NCI-H345 treated with DMSO at 0.1 percent for 48 hours (cell line): ENCODE data around the gene ATP13A3.
"Not testable (repeated sequence)": the region's sequence is repeated elsewhere in the genome, so short reads cannot be mapped to it uniquely, and the experiment has no call there.

Experiments used
- DNase-seq: peaks from one replicate; lab custom pipeline; 2025; ENCODE audit not compliant: unreplicated experiment; lab: John Stamatoyannopoulos, UW

The ATP13A3 gene

DNA sequence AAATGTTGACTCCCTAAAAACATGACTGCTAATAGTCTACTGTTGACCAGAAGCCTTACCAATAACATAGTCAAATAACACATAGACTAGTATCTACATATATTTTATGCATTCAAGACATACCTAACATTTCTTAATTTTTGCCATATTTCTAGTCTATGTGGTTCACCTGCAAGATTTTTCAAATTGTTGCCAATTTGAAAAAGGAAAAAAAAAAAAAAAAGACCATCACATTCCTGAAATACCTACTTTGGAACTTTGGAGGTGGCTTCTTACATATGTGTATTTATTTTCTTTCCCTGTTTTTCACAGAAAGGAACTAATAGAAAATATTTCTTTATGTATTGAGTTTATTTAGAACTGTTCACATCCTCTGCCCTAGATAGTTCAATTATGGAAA, 13.4 kb upstream of the ATP13A3 start:
- no peak for DNase-seq

DNA sequence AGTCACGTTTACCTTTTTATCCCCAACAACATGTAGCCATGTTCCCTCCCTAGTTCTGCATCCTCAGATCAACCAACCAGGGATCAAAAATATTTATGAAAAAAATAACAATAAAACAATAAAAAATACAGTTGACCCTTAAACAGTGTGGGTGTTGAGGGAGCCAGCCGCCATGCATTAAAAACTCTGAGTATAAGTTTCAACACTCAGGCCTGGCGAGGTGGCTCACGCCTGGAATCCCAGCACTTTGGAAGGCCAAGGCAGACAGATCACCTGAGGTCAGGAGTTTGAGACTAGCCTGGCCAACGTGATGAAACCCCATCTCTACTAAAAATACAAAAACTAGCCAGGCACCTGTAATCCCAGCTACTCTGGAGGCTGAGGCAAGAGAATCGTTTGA, 12.7 kb upstream of the ATP13A3 start:
- not testable (repeated sequence) for DNase-seq

GRCh38 chr3:194497799-194498575, 11.2 kb upstream of the ATP13A3 start:
- no peak for DNase-seq

DNA sequence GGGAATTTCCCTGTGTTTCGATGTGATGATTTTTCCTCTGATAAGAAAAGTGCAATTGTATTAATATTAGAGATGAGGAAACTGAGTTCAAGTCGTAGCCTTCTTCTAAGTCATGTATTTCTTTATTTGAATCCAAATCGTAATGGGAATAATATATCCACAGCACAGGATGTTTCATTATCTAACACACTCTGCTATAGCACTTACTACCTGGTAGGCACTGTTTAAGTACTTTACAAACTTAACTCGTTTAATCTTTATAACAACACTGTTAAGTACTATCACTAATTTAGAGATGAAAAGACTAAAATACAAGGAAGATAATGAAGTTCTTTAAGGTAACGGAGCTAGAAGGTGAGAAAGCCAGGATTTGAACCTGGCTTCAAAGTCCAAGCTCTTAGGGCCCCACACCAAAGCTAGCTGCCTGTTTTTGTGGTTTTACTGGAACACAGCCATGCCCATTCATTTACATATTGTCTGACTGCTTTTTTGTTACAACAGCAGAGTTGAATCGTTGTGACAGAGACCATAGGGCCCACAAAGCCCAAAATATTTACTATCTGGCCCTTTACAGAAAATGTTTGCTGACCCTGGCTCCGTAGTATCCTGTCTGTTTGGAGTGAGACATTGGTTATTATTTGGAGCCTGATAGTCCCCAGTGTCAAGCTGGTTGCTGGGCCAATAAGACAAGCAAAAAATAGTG, 9.6 kb upstream of the ATP13A3 start:
- no peak for DNase-seq

DNA sequence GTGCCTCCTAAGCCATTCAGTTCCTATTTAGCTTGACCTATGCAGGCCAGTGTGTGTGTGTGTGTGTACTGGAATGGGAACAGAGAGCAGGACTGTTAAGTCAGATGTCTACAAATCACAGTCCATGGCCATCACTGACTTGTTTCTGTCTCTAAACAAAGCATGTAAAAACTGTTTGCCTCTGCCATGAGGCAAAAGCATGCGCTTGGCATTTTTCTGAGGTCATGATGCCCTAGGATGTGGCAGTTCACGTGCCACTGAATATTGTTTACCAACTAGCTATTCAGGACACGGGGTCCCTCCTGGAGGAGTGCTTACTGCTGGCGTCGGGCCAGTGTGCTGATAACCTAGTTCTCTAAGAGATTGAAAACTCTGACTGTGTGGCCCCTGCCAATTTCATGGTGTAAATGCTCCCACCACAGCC, 8.2 kb upstream of the ATP13A3 start:
- no peak for DNase-seq

DNA sequence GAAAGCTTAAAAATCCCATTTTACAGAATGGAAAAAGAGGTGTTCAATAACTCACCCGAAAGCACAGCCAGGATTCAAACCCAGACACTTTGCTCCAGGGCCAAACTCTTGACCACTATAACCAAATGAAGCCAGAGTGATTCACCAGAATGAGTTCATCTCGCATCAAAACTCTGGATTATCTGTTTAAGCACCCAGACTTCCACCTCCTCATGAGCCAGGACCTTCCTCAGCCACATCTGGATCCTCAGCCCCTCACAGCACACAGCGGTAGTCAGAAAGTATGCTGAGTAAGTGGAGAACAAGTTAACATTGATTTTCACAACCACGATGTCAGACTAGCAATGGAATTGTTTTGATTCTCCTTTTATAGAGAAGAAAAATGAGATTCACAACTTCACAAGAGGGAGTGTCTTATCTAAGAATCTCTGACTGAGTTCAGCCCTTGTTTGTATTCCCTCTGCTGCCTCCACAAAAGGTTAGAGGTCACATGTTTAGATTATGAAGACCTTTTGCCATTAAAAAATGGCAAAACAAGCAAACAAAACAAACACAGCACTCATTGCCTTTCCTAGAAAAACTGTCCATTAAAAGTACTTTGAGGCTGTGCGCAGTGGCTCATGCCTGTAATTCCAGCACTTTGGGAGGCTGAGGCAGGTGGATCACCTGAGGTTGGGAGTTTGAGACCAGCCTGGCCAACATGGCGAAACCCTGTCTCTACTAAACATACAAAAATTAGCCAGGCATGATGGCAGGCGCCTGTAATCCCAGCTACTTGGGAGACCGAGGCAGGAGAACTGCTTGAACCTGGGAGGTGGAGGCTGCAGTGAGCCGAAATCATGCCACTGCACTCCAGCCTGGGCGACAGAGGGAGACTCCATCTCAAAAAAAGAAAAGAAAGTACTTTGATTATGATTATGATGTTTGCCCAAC, 7.5 kb upstream of the ATP13A3 start:
- DNase-seq = not testable (repeated sequence)

DNA sequence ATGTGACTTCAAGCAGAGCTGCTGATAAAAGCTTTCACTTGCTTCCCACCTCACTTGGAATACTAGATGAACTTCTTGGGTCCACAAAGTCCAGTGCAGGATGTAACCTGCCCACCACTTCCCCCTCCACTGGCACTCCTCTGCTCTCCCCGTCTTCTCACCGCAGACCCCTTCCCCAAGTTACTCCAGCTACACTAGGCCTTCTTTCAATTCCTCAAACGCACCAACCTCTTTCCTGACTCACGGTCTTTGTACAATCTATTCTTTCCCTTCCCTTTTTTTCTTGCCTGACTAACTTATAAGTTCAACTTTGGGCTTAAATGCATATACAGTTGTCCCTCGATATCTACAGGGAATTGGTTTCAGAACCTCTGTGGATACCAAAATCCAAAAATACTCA, 5.2 kb upstream of the ATP13A3 start:
- no peak for DNase-seq

GRCh38 chr3:194489736-194490612, 3.2 kb upstream of the ATP13A3 start:
- DNase-seq = no peak

GRCh38 chr3:194488055-194488742, 1.4 kb upstream of the ATP13A3 start:
- no peak for DNase-seq

DNA sequence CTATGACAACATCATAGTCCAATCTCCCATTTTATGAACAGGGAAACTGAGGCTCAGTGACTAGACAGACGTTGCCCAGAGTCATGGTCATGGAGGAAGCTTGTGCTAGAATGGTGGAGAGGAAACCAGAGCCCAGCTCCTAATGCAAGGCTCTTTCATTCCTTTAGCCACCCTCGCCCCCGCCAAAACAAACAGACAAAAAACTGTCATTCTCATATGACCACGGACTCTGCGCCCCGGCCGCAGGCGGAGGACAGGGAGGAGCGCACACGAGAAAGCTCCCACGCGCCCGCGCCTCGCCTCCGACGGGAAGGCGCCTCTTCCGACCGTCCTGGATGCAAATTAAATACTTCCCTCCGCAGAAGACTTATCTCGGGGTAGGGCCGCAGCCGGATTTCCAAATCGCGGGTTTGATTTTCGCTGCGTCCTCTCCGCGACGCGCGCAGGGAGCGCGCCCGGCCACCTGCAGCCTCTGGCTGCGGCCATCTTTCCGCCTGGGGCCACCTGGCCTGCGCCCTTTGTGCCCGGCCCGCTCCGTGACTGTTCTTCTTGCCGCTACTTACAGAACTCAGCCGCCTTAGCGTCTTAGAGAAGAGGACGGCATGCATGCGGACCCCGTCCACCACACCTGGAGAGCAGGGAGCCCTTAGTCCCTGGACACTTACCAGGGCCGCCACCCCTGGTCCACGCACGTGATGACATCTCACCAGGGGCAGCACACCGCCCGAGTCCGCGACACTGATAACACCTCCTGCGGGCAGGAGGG, 670 bp upstream of the ATP13A3 start:
- DNase-seq = no peak

DNA sequence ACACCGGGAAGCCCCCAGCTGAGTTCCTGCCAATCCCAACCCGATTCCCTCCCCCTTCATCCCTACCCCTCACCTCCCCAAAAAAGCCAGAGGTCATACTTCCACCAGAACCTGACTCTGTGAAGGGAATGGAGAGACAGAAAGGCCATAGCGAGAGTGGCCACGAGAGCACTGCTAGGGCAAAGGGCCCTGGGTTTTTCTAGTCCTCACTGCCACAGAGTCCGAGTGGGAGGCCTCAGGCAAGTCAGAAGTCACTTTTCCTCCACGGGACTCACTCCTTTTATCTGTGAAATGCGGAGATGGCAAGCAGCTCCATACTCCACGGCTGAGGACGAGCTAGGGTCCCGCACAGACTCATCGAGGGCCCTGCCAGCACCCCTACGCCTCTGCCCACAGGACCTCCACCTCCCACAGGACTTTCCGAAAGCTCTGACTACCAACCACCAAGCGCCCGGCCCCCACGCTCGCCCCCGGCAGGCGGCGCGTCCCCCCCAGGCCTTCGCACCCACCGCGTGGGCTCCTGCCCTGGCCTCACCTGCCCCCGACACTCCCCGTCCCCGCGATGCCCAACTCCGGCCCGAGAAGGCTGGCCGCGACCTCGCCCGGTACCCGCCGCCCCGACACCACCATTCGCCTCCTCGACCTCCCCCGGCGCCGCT, 792 bp downstream of the ATP13A3 start:
- DNase-seq = no peak

DNA sequence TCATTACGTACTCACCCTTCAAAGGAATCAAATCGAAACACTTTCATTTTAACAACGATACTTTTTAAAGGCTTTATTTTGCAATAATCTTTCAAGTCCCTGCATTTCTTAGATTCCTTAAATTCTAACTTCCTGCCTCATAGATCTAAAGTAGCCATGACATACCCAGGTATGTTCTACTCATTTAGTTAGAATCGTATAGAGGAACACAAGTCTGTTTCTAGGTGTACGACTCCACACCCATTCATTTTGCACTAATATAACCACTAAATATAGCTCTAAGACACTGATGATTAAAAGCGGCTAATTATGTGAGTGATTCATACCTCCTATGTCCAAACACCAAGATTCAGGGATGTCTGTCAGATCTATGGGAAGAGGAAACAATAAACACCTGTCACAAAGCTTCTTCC, 1.3 kb downstream of the ATP13A3 start:
- DNase-seq = peak; percentile 21

GRCh38 chr3:194484614-194485013, 2.2 kb downstream of the ATP13A3 start:
- no peak for DNase-seq

DNA sequence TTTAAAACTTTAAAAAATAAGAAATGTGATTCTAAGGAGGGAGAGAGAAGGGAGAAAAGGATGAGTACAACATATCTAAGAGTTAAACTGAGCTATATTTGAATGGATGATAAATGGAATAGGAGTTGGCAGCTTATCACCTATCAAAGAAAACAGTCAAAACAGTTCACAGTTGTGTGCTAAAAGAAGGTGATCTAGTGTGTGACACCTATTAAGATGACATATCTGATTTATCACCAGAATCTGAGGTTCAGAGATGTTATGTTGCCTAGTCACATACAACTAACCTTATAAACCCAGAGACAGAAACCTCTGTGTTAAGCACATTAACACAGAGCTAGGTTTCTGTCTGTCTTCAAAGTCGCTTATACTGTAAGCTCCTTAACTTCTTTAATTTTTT, 3.0 kb downstream of the ATP13A3 start:
- no peak for DNase-seq

- DNase-seq = not testable (repeated sequence)
Observed at GRCh38 chr3:194482830-194483229, 4.0 kb downstream of the ATP13A3 start.

GRCh38 chr3:194482196-194482593, 4.6 kb downstream of the ATP13A3 start:
- DNase-seq = no peak

DNA sequence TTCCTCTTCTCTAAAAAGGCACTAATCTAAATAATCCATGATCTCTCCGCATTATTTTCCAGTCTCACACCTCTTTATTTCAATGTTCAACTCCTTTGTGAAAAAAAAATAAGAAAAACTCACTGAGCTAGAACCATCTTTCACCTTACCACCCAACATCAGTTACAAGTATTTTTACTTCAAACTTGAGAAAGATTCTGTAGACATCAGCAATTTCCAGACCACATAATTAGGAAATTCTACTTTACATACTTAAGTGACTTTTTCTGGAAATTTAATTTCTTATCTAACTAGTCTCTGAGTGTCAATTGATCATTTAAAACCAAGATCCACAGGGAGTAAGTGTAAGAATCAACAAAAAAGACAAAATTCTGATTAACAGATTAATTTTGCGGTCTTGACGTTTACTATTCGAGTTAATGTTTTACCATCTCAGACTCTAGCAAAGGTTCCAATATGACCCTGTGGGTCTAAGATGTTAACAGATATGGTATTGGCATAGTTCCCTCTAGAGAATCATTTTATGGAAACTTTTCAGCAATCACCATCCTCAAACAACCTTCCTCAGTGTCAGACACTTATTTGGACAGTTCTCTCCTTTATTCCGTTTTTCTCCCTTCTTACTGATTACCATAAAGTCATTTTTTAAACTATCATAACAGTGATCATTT, 5.1 kb downstream of the ATP13A3 start:
- no peak for DNase-seq

DNA sequence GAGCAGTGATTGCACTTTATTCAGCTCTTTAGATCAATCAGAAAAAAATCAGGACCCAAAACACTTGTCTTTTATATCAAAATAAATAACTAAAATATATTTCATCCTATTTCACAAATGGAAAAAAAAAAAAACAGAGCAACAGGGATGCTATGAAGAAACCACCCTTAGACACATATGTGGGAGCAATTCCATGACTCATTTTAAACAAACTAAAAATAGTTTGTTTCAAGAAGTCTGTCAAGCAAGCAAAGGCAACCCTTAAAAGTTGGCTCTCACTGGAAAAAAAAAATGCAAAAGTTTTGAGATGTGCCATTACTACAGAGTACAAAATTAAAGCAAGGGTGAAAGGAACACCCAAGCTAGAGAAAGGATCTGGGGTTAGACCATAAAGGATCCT, 5.7 kb downstream of the ATP13A3 start:
- DNase-seq = no peak
